Endothelial cell of umbilical vein (primary cell): ENCODE measurements around the gene WFIKKN2.

Experiments used
- CTCF ChIP-seq, 2 donors: IDR thresholded peaks; 1 replicate in 1 of 2; 2 replicates in 1 of 2; pipeline ENCODE4 v1.5.1; 2011; ENCODE audit warnings: low read length in 2 of 2, mild to moderate bottlenecking in 2 of 2, moderate library complexity in 2 of 2, control low read depth in 1 of 2, inconsistent platforms in 1 of 2, low read depth in 1 of 2; ENCODE audit not compliant: insufficient read depth in 1 of 2; ENCODE audit errors: extremely low read depth in 1 of 2
- EZH2 ChIP-seq: IDR thresholded peaks from 2 replicates; pipeline ENCODE4 v1.6.1; 2012; ENCODE audit warnings: borderline replicate concordance, low read depth, mild to moderate bottlenecking, moderate library complexity, low read length, inconsistent platforms; ENCODE audit not compliant: severe bottlenecking
- FOS ChIP-seq: IDR thresholded peaks from 2 replicates; pipeline ENCODE4 v1.6.1; 2011; ENCODE audit warnings: mild to moderate bottlenecking, low read length, moderate library complexity, borderline replicate concordance; ENCODE audit not compliant: insufficient read depth
- GATA2 ChIP-seq: IDR thresholded peaks from 2 replicates; pipeline ENCODE4 v1.7.0; 2011; ENCODE audit warnings: low read depth, mild to moderate bottlenecking, moderate library complexity, mixed read lengths, low read length; ENCODE audit not compliant: insufficient read length, insufficient read depth
- JUN ChIP-seq: IDR thresholded peaks from 2 replicates; pipeline ENCODE4 v1.6.1; 2011; ENCODE audit warnings: borderline replicate concordance, low read depth; ENCODE audit not compliant: insufficient read length, insufficient read depth
- MAX ChIP-seq: IDR thresholded peaks from 2 replicates; pipeline ENCODE4 v1.6.1; 2011; ENCODE audit not compliant: insufficient read depth, insufficient read length
- POLR2A ChIP-seq: IDR thresholded peaks from 2 replicates; pipeline ENCODE4 v1.6.1; 2012; ENCODE audit warnings: low read depth, mild to moderate bottlenecking, control low read depth, low read length
- POLR2AphosphoS5 ChIP-seq: IDR thresholded peaks from 2 replicates; pipeline ENCODE4 v1.6.1; 2012; ENCODE audit warnings: low read depth, mild to moderate bottlenecking, control low read depth, low read length, moderate library complexity; ENCODE audit not compliant: insufficient read depth

DNA sequence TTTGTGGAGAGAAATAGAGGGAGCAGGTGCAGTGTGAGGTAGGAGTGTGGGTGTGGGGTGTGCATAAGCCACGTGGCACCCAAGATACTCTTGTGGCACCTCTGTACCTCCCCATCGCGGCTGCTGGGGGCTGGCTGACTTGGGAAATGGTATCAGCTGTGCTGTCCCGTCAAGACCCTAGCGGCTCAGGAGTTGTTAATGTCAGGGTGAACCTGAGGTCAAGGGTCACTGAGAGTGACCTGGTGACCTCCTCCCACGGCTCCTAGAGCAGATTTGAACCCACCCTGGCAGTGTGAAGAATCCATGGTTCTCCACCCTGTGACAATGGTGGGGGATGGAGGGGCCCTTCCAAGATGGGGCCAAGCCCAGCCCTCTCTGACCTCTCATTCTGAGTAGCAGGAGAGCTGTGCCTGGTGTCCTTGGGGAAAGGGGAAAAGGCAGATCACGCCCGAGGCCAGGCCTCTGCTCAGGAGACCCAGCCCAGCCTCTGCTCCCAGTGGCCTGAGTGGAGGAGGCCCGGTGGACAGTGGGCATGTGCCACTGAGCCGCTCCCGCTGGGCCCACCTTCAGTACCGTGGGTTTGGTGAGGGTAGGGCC lies 3.0 kb upstream of the WFIKKN2 start:
- TF ChIP-seq CTCF (IDR thresholded peaks at IDR 0.05; ENCODE audit: extremely low read depth in 1 of 2, insufficient read depth in 1 of 2, low read depth in 1 of 2, low read length in 2 of 2): no peak
- TF ChIP-seq POLR2A: no peak
- no peak for TF ChIP-seq POLR2AphosphoS5
- no peak for TF ChIP-seq EZH2
- no peak for TF ChIP-seq JUN
- TF ChIP-seq MAX: no peak
- TF ChIP-seq FOS: no peak
- TF ChIP-seq GATA2: no peak
